Activated CD8-positive, alpha-beta memory T cell treated with anti-CD3 and anti-CD28 coated beads, Interleukin-2, amount 50 U/mL, for 48 hours (primary cell): ENCODE measurements around the gene ARMC9.

ENCODE experiments used
- DNase-seq: peaks from one replicate; pipeline ENCODE4 v3.0.0-alpha.2; 2020

The ARMC9 gene

DNA sequence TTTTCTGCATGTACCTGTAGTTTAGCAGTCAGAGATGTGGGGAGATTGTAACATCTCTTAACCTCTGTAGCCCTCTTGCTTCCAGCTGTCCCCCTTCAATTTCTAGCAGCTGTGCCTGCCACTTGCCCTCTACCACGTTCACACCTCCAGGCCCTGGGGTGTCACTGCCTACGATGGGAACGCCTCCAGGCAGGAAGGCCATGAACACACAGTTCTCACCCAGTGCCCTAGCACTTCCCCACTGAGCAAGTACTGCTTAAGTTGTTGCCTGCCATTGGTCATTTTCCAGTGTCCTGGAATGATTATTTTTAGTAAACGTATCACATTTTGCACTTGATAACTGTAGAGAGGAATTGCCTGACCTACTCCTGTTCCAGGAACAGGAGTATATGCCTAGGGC is 120.0 kb downstream of the ARMC9 start:
- DNase-seq: no peak

DNA sequence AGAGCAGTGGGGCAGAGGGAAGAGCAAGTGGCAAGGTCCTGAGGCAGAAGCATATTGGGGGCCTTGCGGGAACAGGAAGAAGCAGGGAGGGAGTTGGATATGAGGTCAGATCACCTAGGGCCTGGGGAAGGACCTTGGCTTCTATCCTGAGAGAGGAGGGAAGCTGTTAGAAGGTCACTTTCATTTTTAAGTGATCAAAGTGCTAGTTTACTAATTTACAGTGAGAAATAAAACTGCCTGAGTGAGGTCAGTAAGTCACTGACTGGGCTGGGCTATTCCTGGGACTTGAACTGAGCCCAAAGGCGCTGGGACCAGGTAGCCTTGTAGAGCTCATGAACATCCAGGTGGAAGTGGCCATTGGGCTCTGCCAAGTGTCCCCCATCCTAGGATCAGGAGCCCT is 120.5 kb downstream of the ARMC9 start:
- DNase-seq: no peak

DNA sequence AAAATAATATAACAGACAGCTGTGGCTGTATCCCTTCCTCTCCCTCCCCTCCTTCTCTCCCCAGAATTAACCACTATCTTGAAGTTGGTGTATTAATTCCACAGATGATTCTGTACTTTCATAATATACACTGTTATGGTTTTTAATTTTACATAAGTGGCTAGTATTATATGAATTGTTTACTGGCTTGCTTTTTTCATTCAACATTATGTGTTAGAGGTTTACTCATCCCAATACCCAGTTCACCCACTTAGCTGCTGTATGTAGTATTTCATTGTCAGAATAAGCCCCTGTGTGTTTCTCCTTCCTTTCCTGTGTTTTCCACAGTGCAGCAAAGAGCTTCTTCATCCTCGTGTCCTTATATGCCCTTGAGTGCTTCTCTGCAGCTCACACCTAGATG is 121.4 kb downstream of the ARMC9 start:
- DNase-seq: no peak

GRCh38 chr2:231321021-231321420 is 122.6 kb downstream of the ARMC9 start:
- no peak for DNase-seq

GRCh38 chr2:231321556-231322334 is 123.3 kb downstream of the ARMC9 start:
- DNase-seq: no peak

GRCh38 chr2:231323316-231323715 is 124.9 kb downstream of the ARMC9 start:
- no peak for DNase-seq

DNA sequence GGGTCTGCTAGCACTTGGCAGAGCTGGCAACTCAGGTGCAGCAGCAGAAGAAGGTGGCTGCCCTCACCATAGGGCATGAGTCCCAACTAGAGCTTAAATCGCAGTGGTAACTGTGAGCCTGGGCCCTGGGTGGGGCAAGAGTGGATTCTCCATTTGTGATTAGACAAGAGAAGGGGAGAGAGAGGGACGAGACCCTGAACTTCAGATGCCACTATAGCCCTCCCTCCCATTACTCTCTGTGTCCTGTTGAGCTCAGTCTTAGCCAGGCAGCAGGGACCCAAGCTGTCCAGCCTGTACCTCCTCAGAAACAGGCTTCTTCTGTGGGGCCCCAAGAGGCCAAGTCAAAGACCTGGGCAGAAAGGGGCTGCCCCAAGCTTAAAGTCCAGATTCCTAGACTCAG is 127.4 kb downstream of the ARMC9 start:
- no peak for DNase-seq

- DNase-seq: no peak
Observed at GRCh38 chr2:231326404-231326803, 128.0 kb downstream of the ARMC9 start.

- no peak for DNase-seq
Observed at GRCh38 chr2:231330311-231330710, 131.9 kb downstream of the ARMC9 start.

GRCh38 chr2:231331533-231331932 is 133.1 kb downstream of the ARMC9 start:
- no peak for DNase-seq

GRCh38 chr2:231332388-231332787 is 134.0 kb downstream of the ARMC9 start:
- no peak for DNase-seq

- no peak for DNase-seq
Observed at GRCh38 chr2:231332872-231333500, 134.6 kb downstream of the ARMC9 start.

- DNase-seq: no peak
Observed at GRCh38 chr2:231334179-231334930, 135.9 kb downstream of the ARMC9 start.

- no peak for DNase-seq
Observed at GRCh38 chr2:231334981-231335380, 136.6 kb downstream of the ARMC9 start.

DNA sequence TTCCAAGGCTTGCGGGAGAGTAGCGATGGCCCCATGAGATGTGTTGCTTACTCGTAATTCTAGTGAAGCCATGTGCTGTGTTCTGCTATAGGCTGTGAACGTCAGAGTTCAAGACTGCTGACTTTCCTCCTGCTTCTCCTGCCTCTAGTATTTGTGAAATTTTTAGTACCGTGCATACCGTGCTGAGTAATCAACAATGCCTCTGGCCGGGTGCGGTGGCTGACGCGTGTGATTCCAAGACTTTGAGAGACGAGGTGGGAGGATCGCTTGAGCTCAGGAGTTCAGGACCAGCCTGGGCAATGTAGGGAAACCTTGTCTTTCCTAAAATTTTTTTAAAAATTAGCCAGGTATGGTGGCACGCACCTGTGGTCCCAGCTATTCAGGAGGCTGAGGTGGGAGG is 137.2 kb downstream of the ARMC9 start:
- DNase-seq: no peak

GRCh38 chr2:231336236-231336635 is 137.8 kb downstream of the ARMC9 start:
- no peak for DNase-seq

- DNase-seq: no peak
Observed at GRCh38 chr2:231336700-231337099, 138.3 kb downstream of the ARMC9 start.

- DNase-seq: no peak
Observed at GRCh38 chr2:231337807-231338759, 139.7 kb downstream of the ARMC9 start.

GRCh38 chr2:231339316-231339715 is 140.9 kb downstream of the ARMC9 start:
- DNase-seq: no peak

- DNase-seq: no peak
Observed at GRCh38 chr2:231341100-231341499, 142.7 kb downstream of the ARMC9 start.

- DNase-seq: no peak
Observed at GRCh38 chr2:231342061-231342711, 143.8 kb downstream of the ARMC9 start.

DNA sequence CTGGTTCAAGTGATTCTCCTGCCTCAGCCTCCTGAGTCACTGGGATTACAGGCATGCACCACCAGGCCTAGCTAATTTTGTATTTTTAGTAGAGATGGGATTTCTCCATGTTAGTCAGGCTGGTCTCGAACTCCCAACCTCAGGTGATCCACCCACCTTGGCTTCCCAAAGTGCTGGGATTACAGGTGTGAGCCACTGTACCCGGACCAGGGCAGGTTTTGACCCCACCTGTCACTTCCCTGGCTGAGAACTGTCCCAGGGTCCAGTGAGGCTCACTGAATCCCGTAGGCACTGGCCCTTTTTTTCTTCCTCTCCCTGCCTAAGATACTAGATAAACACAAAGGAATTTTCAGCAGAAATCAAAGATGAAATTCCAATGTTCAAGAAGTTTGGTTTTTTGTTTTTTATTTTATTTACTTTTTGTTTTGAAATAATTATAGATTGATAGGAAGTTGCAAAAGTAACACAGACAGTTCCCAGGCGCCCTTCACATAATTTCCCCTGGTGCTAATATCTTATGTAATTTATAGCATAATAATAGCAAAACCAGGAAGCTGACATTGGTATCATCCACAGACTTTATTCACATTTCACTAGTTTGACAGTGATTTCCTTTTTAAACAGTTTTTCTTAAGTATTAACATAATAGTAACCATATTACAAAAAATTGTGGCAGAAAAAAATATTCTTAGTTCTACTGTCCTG is 144.7 kb downstream of the ARMC9 start:
- no peak for DNase-seq
